Liver (tissue), 9 donors: Measurements from ENCODE around the gene SLC6A3. TPM values are rescaled to one million over a fixed set of nuclear protein-coding genes. Genes with fewer than 3 reads are reported as not detected.
"Not testable (repeated sequence)": the region's sequence is repeated elsewhere in the genome, so short reads cannot be mapped to it uniquely, and the experiment has no call there.

Source experiments
- DNase-seq: peaks from one replicate; pipeline ENCODE4 v3.0.0-alpha.2; 2017; ENCODE audit warnings: low spot score
- H3K27ac ChIP-seq, 2 donors: one replicate each; pipeline ENCODE4 v1.7.0; 2013; ENCODE audit warnings: inconsistent platforms in 2 of 2, low read length in 2 of 2, control low read depth in 1 of 2, low read depth in 1 of 2, mild to moderate bottlenecking in 1 of 2
- H3K27me3 ChIP-seq, 4 donors: one replicate each; pipeline versions ENCODE4 v1.6.1 to v1.7.0; 2013; ENCODE audit warnings: low read length in 3 of 4, inconsistent platforms in 1 of 4, mild to moderate bottlenecking in 1 of 4, moderate library complexity in 1 of 4; ENCODE audit not compliant: control insufficient read depth in 4 of 4, insufficient read depth in 4 of 4
- H3K36me3 ChIP-seq, 4 donors: one replicate each; pipeline versions ENCODE4 v1.6.1 to v1.7.0; 2013; ENCODE audit warnings: low read length in 3 of 4, mild to moderate bottlenecking in 3 of 4, low read depth in 1 of 4, moderate library complexity in 1 of 4; ENCODE audit not compliant: control insufficient read depth in 4 of 4, insufficient read depth in 3 of 4
- H3K4me1 ChIP-seq, 4 donors: one replicate each; pipeline versions ENCODE4 v1.6.1 to v1.7.0; 2013; ENCODE audit warnings: low read length in 3 of 4, mild to moderate bottlenecking in 3 of 4, moderate library complexity in 1 of 4; ENCODE audit not compliant: control insufficient read depth in 4 of 4, insufficient read depth in 4 of 4
- H3K4me3 ChIP-seq, 3 donors: one replicate each; pipeline versions ENCODE4 v1.6.1 to v1.7.0; 2013; ENCODE audit warnings: low read length in 3 of 3, control low read depth in 1 of 3, low read depth in 1 of 3, mild to moderate bottlenecking in 1 of 3
- H3K9ac ChIP-seq, 2 donors: one replicate each; pipeline ENCODE4 v1.7.0; 2013; ENCODE audit warnings: low read length in 2 of 2, mild to moderate bottlenecking in 2 of 2, moderate library complexity in 2 of 2, control low read depth in 1 of 2, low read depth in 1 of 2
- H3K9me3 ChIP-seq, 4 donors: one replicate each; pipeline versions ENCODE4 v1.6.1 to v1.7.0; 2013; ENCODE audit warnings: low read length in 3 of 4; ENCODE audit not compliant: control insufficient read depth in 4 of 4
- ATF3 ChIP-seq: IDR thresholded peaks from 2 replicates; pipeline ENCODE4 v1.6.1; 2016; ENCODE audit warnings: antibody characterized with exemption
- CTCF ChIP-seq: fragments of 150-350 bp; IDR thresholded peaks from 2 replicates; pipeline ENCODE4 v1.5.1; 2017; ENCODE audit warnings: improper control_type of control experiment, low read depth, low read length; ENCODE audit not compliant: missing input control
- EGR1 ChIP-seq, 2 donors: IDR thresholded peaks; 2 replicates each; pipeline ENCODE4 v1.6.1; 2016 to 2018; ENCODE audit warnings: antibody characterized with exemption in 2 of 2, low read depth in 2 of 2
- FOXA1 ChIP-seq: IDR thresholded peaks from 2 replicates; pipeline ENCODE4 v1.6.1; 2016; ENCODE audit warnings: antibody characterized with exemption
- FOXA2 ChIP-seq: IDR thresholded peaks from 2 replicates; pipeline ENCODE4 v1.6.1; 2016; ENCODE audit warnings: antibody characterized with exemption
- GABPA ChIP-seq, 2 donors: IDR thresholded peaks in 1 of 2; conservative IDR thresholded peaks in 1 of 2; 2 replicates each; pipeline ENCODE4 v1.6.1; 2016; ENCODE audit warnings: antibody characterized with exemption in 2 of 2, mild to moderate bottlenecking in 1 of 2, moderate library complexity in 1 of 2
- HNF4G ChIP-seq: IDR thresholded peaks from 2 replicates; pipeline ENCODE4 v1.6.1; 2016; ENCODE audit warnings: antibody characterized with exemption
- JUND ChIP-seq, 2 donors: IDR thresholded peaks; 2 replicates each; pipeline ENCODE4 v1.6.1; 2016; ENCODE audit warnings: antibody characterized with exemption in 2 of 2
- MAX ChIP-seq: IDR thresholded peaks from 2 replicates; pipeline ENCODE4 v1.6.1; 2016; ENCODE audit warnings: antibody characterized with exemption
- NR2F2 ChIP-seq: IDR thresholded peaks from 2 replicates; pipeline ENCODE4 v1.6.1; 2016; ENCODE audit warnings: antibody characterized with exemption
- RAD21 ChIP-seq, 2 donors: IDR thresholded peaks; 2 replicates each; pipeline ENCODE4 v1.6.1; 2016; ENCODE audit warnings: antibody characterized with exemption in 2 of 2, mild to moderate bottlenecking in 2 of 2
- RXRA ChIP-seq, 2 donors: IDR thresholded peaks; 2 replicates each; pipeline ENCODE4 v1.6.1; 2017 to 2018; ENCODE audit warnings: antibody characterized with exemption in 2 of 2, mild to moderate bottlenecking in 1 of 2
- SP1 ChIP-seq: IDR thresholded peaks from 2 replicates; pipeline ENCODE4 v1.6.1; 2018; ENCODE audit warnings: antibody characterized with exemption, mild to moderate bottlenecking
- TAF1 ChIP-seq: conservative IDR thresholded peaks from 2 replicates; pipeline ENCODE4 v1.6.1; 2016; ENCODE audit warnings: antibody characterized with exemption, mild to moderate bottlenecking
- YY1 ChIP-seq: IDR thresholded peaks from 2 replicates; pipeline ENCODE4 v1.6.1; 2016; ENCODE audit warnings: antibody characterized with exemption, mild to moderate bottlenecking
- ZBTB33 ChIP-seq: IDR thresholded peaks from 2 replicates; pipeline ENCODE4 v1.6.1; 2016; ENCODE audit warnings: antibody characterized with exemption
- WGBS: extraction: QIAGEN DNeasy Blood & Tissue Kit; methylation state at CpG from one replicate; pipeline ENCODE4 v1.1.7; 2013; 5-methylcytosine and 5-hydroxymethylcytosine counted together
- polyA plus RNA-seq, 2 donors: library from polyadenylated mRNA; stranded (reverse) in 1 of 2; unstranded in 1 of 2; fragments of 200-250 nt in 1 of 2; fragments of >200 nt in 1 of 2; fragmentation: Nextera tagmentation in 1 of 2; extraction: Ambion mirVana in 1 of 2; gene quantifications; one replicate each; pipeline versions ENCODE4 v1.2.1 to v1.2.3, GENCODE V29; 2013 to 2015
- total RNA-seq, 2 donors: library from RNA; depleted of rRNA; stranded (reverse); fragments of >200 nt; gene quantifications; one replicate each; pipeline ENCODE4 v1.2.3, GENCODE V29; 2014
- donor health status: healthy.
- donor health status: healthy.
- donor health status: healthy.
- donor health status: healthy.
- donor health status: healthy.

The SLC6A3 gene
- total and polyA plus RNA-seq, 4 donors = not detected

- H3K9me3 ChIP-seq = no peaks in the 10 kb centered on the region
- DNase-seq = no peak
- no peak overlapping the region for H3K9ac ChIP-seq
- TF ChIP-seq RAD21 (IDR thresholded peaks at IDR 0.05) = no peak
- TF ChIP-seq CTCF = no peak
- TF ChIP-seq YY1 = no peak
- TF ChIP-seq HNF4G = no peak
- no peak for TF ChIP-seq ATF3
- H3K36me3 ChIP-seq = no peaks in the 10 kb centered on the region
- no peak overlapping the region for H3K27ac ChIP-seq
- peaks cover 0 to 3% (median 0%) of the 10 kb centered on the region in 4 donors for H3K27me3 ChIP-seq
- no peak overlapping the region for H3K4me3 ChIP-seq
- no peaks in the 10 kb centered on the region for H3K4me1 ChIP-seq
- WGBS = 65% methylated on average over 9 of the region's 9 CpGs
Measured at GRCh38 chr5:1374030-1374678, 71.1 kb downstream of the SLC6A3 start.

DNA sequence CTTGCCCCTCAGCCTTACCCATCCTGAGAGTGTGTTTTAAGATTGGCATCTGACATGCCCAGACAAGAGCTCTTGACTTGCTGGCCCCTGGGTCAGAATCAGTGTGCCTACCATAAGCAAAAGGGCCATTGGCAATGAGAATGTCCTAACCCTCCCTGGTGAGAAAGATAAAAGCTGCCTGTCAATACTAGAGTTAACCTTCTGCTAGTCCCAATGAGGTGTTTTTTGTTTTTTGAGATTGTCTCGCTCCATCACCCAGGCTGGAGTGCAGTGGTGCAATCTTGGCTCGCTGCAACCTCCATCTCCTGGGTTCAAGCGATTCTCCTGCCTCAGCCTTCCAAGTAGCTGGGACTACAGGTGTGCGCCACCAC, 73.3 kb downstream of the SLC6A3 start:
- H3K27me3 ChIP-seq, H3K4me3 ChIP-seq, DNase-seq, H3K27ac ChIP-seq, H3K9me3 ChIP-seq, H3K4me1 ChIP-seq, H3K9ac ChIP-seq, H3K36me3 ChIP-seq: not testable (repeated sequence)
- 96% methylated on average over 4 of the region's 4 CpGs for WGBS

DNA sequence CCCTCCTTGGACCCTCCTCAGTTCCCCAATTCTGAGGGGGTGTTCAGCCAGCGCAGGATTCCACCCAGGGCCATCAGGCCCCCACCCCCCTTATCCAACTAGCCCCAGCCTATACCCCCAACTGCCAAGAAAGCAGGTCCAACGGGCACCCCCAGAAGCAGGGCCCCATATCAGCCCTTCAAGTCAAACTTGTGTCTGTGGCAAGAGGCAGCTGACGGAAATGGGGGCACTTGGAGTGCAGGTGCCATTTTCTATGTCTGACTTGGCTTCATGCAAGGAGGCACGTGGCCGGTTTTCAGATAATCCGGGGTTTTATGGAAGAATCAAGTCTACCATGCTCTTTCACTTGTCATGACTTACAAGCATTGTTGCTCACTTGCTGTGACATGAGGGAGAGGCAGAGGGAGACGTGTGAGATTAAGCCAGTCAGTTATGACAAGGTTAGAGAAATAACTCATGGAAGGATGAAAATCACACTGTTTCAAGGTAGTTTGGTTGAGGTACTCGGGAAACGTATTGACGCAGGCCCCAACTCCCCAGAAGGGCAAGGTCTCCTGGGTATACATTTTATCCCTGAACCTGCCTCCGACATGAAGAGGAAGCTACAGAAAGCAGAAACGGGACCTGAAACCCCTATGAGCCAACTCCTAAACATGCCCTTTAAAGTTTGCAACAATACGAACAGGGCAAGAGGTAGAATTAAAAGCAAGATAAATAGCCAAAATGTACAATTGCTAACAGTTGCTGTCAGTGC, 73.8 kb downstream of the SLC6A3 start:
- DNase-seq = no peak
- H3K4me1 ChIP-seq = no peaks in the 10 kb centered on the region

More for the DNA sequence above, 73.8 kb downstream of the SLC6A3 start:
- Histone ChIP-seq H3K36me3 (no peaks in the 10 kb centered on the region), H3K9me3 (no peaks in the 10 kb centered on the region), H3K9ac (no peak overlapping the region), H3K27ac (no peak overlapping the region), H3K27me3 (no peaks in the 10 kb centered on the region), H3K4me3 (no peak overlapping the region)
- 81% methylated on average over 13 of the region's 13 CpGs for WGBS
- TF ChIP-seq MAX = no peak
- TF ChIP-seq ZBTB33 = no peak
- no peak for TF ChIP-seq NR2F2
- no peak for TF ChIP-seq FOXA2
- no peak for TF ChIP-seq TAF1
- TF ChIP-seq FOXA1 = no peak
- TF ChIP-seq HNF4G = no peak
- no peak for TF ChIP-seq ATF3
- no peak for TF ChIP-seq GABPA (IDR thresholded peaks at IDR 0.05 in 1 of 2, conservative IDR thresholded peaks at IDR 0.05 in 1 of 2)
- TF ChIP-seq JUND (IDR thresholded peaks at IDR 0.05) = no peak
- TF ChIP-seq EGR1 (IDR thresholded peaks at IDR 0.05; ENCODE audit: low read depth in 2 of 2) = no peak
- TF ChIP-seq RXRA (IDR thresholded peaks at IDR 0.05) = no peak
- TF ChIP-seq YY1 = no peak
- no peak for TF ChIP-seq SP1
